GM19240 (cell line): Measurements from ENCODE around the gene DCTD.

Experiments
- DNase-seq: peaks from one replicate; pipeline ENCODE4 v3.0.0; 2011; ENCODE audit warnings: low spot score; ENCODE audit not compliant: insufficient read length

Gene DCTD

GRCh38 chr4:182873289-182873688, 43.9 kb downstream of the DCTD start:
- no peak for DNase-seq

- no peak for DNase-seq
Observed at GRCh38 chr4:182872886-182873285, 44.3 kb downstream of the DCTD start.

- DNase-seq: no peak
Observed at GRCh38 chr4:182871616-182872015, 45.6 kb downstream of the DCTD start.

GRCh38 chr4:182869697-182870096, 47.5 kb downstream of the DCTD start:
- no peak for DNase-seq

GRCh38 chr4:182866746-182867145, 50.4 kb downstream of the DCTD start:
- DNase-seq: no peak

GRCh38 chr4:182863501-182863900, 53.7 kb downstream of the DCTD start:
- DNase-seq: no peak

GRCh38 chr4:182862921-182863320, 54.3 kb downstream of the DCTD start:
- no peak for DNase-seq

- DNase-seq: no peak
Observed at GRCh38 chr4:182862141-182862875, 54.9 kb downstream of the DCTD start.

- DNase-seq: no peak
Observed at GRCh38 chr4:182861346-182861745, 55.8 kb downstream of the DCTD start.

- DNase-seq: no peak
Observed at GRCh38 chr4:182859730-182860129, 57.5 kb downstream of the DCTD start.

GRCh38 chr4:182858711-182859110, 58.5 kb downstream of the DCTD start:
- no peak for DNase-seq

- DNase-seq: no peak
Observed at GRCh38 chr4:182856862-182857261, 60.3 kb downstream of the DCTD start.

GRCh38 chr4:182855877-182856276, 61.3 kb downstream of the DCTD start:
- no peak for DNase-seq

GRCh38 chr4:182855312-182855711, 61.9 kb downstream of the DCTD start:
- DNase-seq: no peak

GRCh38 chr4:182854466-182854865, 62.7 kb downstream of the DCTD start:
- DNase-seq: no peak

GRCh38 chr4:182853731-182854330, 63.4 kb downstream of the DCTD start:
- DNase-seq: no peak

GRCh38 chr4:182848685-182849084, 68.5 kb downstream of the DCTD start:
- no peak for DNase-seq

GRCh38 chr4:182847576-182848450, 69.4 kb downstream of the DCTD start:
- DNase-seq: no peak

GRCh38 chr4:182846036-182846435, 71.2 kb downstream of the DCTD start:
- DNase-seq: no peak

GRCh38 chr4:182845618-182846017, 71.6 kb downstream of the DCTD start:
- no peak for DNase-seq

GRCh38 chr4:182843808-182844325, 73.3 kb downstream of the DCTD start:
- no peak for DNase-seq
